Fibroblast of peridontal ligament (primary cell): ENCODE data around the gene KCNIP4.

ENCODE experiments used
- DNase-seq: peaks from one replicate; pipeline ENCODE4 v3.0.0-alpha.2; 2010; ENCODE audit errors: extremely low read depth

KCNIP4 gene

GRCh38 chr4:20960291-20960690 is 988.3 kb downstream of the KCNIP4 start:
- DNase-seq: no peak

- DNase-seq: no peak
These were observed 994.0 kb downstream of the KCNIP4 start for GRCh38 chr4:20954541-20954940.

GRCh38 chr4:20944961-20945360 is 1003.6 kb downstream of the KCNIP4 start:
- DNase-seq: no peak

- no peak for DNase-seq
These were observed 1004.1 kb downstream of the KCNIP4 start for GRCh38 chr4:20944451-20944850.

- no peak for DNase-seq
These were observed 1010.4 kb downstream of the KCNIP4 start for GRCh38 chr4:20938204-20938603.

GRCh38 chr4:20926529-20926928 is 1022.0 kb downstream of the KCNIP4 start:
- no peak for DNase-seq

GRCh38 chr4:20925176-20925575 is 1023.4 kb downstream of the KCNIP4 start:
- no peak for DNase-seq

- DNase-seq: no peak
These were observed 1025.6 kb downstream of the KCNIP4 start for GRCh38 chr4:20922962-20923361.

GRCh38 chr4:20916106-20916505 is 1032.5 kb downstream of the KCNIP4 start:
- DNase-seq: no peak

- no peak for DNase-seq
These were observed 1043.6 kb downstream of the KCNIP4 start for GRCh38 chr4:20904966-20905365.

GRCh38 chr4:20901851-20902250 is 1046.7 kb downstream of the KCNIP4 start:
- DNase-seq: no peak

GRCh38 chr4:20899591-20899990 is 1049.0 kb downstream of the KCNIP4 start:
- DNase-seq: no peak

GRCh38 chr4:20895988-20896387 is 1052.6 kb downstream of the KCNIP4 start:
- no peak for DNase-seq

- DNase-seq: no peak
These were observed 1053.4 kb downstream of the KCNIP4 start for GRCh38 chr4:20895208-20895607.

GRCh38 chr4:20890761-20891160 is 1057.8 kb downstream of the KCNIP4 start:
- no peak for DNase-seq

GRCh38 chr4:20889901-20890300 is 1058.7 kb downstream of the KCNIP4 start:
- DNase-seq: no peak

- DNase-seq: no peak
These were observed 1064.9 kb downstream of the KCNIP4 start for GRCh38 chr4:20883677-20884076.

GRCh38 chr4:20883231-20883630 is 1065.3 kb downstream of the KCNIP4 start:
- DNase-seq: no peak

- no peak for DNase-seq
These were observed 1066.1 kb downstream of the KCNIP4 start for GRCh38 chr4:20882500-20882899.

GRCh38 chr4:20881658-20882057 is 1066.9 kb downstream of the KCNIP4 start:
- no peak for DNase-seq

GRCh38 chr4:20878806-20879205 is 1069.8 kb downstream of the KCNIP4 start:
- DNase-seq: no peak

GRCh38 chr4:20870436-20870835 is 1078.1 kb downstream of the KCNIP4 start:
- no peak for DNase-seq

- DNase-seq: no peak
These were observed 1080.5 kb downstream of the KCNIP4 start for GRCh38 chr4:20868108-20868507.

GRCh38 chr4:20860878-20861277 is 1087.7 kb downstream of the KCNIP4 start:
- DNase-seq: no peak
